ENCODE measurements around the gene RPL12. TPM values are rescaled to one million over a fixed set of nuclear protein-coding genes. Genes with fewer than 3 reads are reported as not detected.

The RPL12 gene
- total and polyA plus RNA-seq, 9 of the 15 experiments (the other 6 are each of a cell fraction or from before 2014, with no cell fraction given): 1,614 to 4,558 (median 2,531) TPM

- ChIA-PET POLR2A (interaction anchor here (0.9 kb wide), 1 partner anchor 13 kb away, joined by 3 read pairs; no protein-coding TSS in a partner anchor), CTCF (ENCODE audit: low intra/inter-chr PET ratio) (no interaction called here)
- ATAC-seq (no peak), DNase-seq (ENCODE audit: extremely low read depth in 1 of 4, low spot score in 3 of 4) (no peak), FAIRE-seq (no peak)
- Histone ChIP-seq H3K4me3 (no peak overlapping the region), H3K27me3 (ENCODE audit: control insufficient read depth in 2 of 2, insufficient read depth in 2 of 2, low read length in 2 of 2) (no peaks in the 10 kb centered on the region), H3K27ac (ENCODE audit: extremely low read depth, low read depth, low read length) (no peak overlapping the region), H3K79me2 (ENCODE audit: control insufficient read depth, insufficient read depth, low read length) (no peaks in the 10 kb centered on the region), H3K9me3 (replicated peaks; ENCODE audit: control insufficient read depth, insufficient read depth, low read depth, low read length) (no peaks in the 10 kb centered on the region), H2AFZ (ENCODE audit: low read depth, low read length) (no peak overlapping the region), H3K4me2 (ENCODE audit: insufficient read depth, low read length) (no peak overlapping the region), H3K36me3 (ENCODE audit: control insufficient read depth, insufficient read depth, low read length) (peaks cover 35% of the 10 kb centered on the region; the same call in 2 of the 3 replicates), H3K4me1 (replicated peaks in 1 of 2; ENCODE audit: control insufficient read depth in 2 of 2, insufficient read depth in 2 of 2, low read length in 2 of 2) (peaks cover 6 to 33% of the 10 kb centered on the region in 2 experiments; a peak in 4 of 5 replicates), H4K20me1 (replicated peaks; ENCODE audit: control insufficient read depth, insufficient read depth, low read length) (no peaks in the 10 kb centered on the region; the same call in 1 of the 2 replicates), H3K9ac (ENCODE audit: insufficient read depth in 1 of 2, low read depth in 2 of 2, low read length in 2 of 2) (no peak overlapping the region), H3K9me1 (ENCODE audit: control insufficient read depth, insufficient read depth, low read length) (no peaks in the 10 kb centered on the region)
- intact Hi-C loops (cut with micrococcal nuclease) (no loop called here), in situ Hi-C loops (cut with MboI) (no loop called here)
- BruUV-seq (replicated peaks): no TSS peak
- WGBS (ENCODE audit: insufficient coverage, low coverage, missing lambda C conversion rate): 81% methylated on average over 8 of the region's 9 CpGs
- no peak for TF ChIP-seq STAG1 (CRISPR knock-in tag; IDR thresholded peaks at IDR 0.05; ENCODE audit: borderline replicate concordance)
- TF ChIP-seq MITF (IDR thresholded peaks at IDR 0.05): no peak
- no peak for TF ChIP-seq TAL1 (IDR thresholded peaks at IDR 0.05)
- no peak for TF ChIP-seq CSDE1 (IDR thresholded peaks at IDR 0.05)
- TF ChIP-seq TGIF2 (CRISPR knock-in tag; IDR thresholded peaks at IDR 0.05): no peak
- TF ChIP-seq CC2D1A (IDR thresholded peaks at IDR 0.05): no peak
- no peak for TF ChIP-seq PHF8 (IDR thresholded peaks at IDR 0.05; ENCODE audit: borderline replicate concordance, low read length)
- no peak for TF ChIP-seq PRMT5 (CRISPR knock-in tag; IDR thresholded peaks at IDR 0.05)
- TF ChIP-seq BRD9 (IDR thresholded peaks at IDR 0.05; ENCODE audit: low read depth, partially characterized antibody): no peak
- TF ChIP-seq ZNF444 (CRISPR knock-in tag; IDR thresholded peaks at IDR 0.05): no peak
- TF ChIP-seq FOXK1 (CRISPR knock-in tag; IDR thresholded peaks at IDR 0.05; ENCODE audit: borderline replicate concordance): no peak
- no peak for TF ChIP-seq MED1 (CRISPR knock-in tag; IDR thresholded peaks at IDR 0.05; ENCODE audit: borderline replicate concordance)
Observed at GRCh38 chr9:127494304-127494702, 43.1 kb upstream of the RPL12 start.

All from K562 (cell line).